Measurements from ENCODE around the gene CERS6.
A peak's percentile ranks its signal among the peaks of the same experiment; 100 is the strongest.

The CERS6 gene

GRCh38 chr2:168566974-168567665, 111.0 kb downstream of the CERS6 start:
- no peak for DNase-seq (ENCODE audit: low read depth in 2 of 2)

GRCh38 chr2:168567836-168568235, 111.8 kb downstream of the CERS6 start:
- no peak for DNase-seq (ENCODE audit: low read depth in 2 of 2)

- no peak for DNase-seq (ENCODE audit: low read depth in 2 of 2)
Measured at GRCh38 chr2:168568476-168569267, 112.6 kb downstream of the CERS6 start.

DNA sequence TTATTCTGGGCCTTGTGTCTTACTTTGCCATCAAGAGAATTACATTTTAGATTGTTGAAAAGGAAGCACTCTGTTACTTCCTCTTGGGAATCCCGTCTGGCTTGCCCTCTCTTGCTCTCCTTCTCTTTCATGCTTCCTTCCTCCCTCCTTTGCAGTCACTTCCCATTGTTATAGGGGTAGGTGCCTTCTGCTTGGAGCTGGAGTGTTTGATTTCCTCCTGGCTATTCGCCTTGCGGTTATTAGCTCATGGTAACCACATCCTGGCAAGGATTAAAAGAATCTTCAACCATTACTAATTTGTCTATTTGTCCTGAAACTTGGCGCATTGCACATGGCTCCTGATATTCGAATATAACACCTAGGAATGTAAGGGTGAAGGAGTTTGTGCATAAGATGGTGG, 115.0 kb downstream of the CERS6 start:
- DNase-seq (ENCODE audit: low read depth in 2 of 2): no peak

GRCh38 chr2:168573128-168573903, 117.2 kb downstream of the CERS6 start:
- DNase-seq (ENCODE audit: low read depth in 2 of 2): peak; percentile 32 to 39

DNA sequence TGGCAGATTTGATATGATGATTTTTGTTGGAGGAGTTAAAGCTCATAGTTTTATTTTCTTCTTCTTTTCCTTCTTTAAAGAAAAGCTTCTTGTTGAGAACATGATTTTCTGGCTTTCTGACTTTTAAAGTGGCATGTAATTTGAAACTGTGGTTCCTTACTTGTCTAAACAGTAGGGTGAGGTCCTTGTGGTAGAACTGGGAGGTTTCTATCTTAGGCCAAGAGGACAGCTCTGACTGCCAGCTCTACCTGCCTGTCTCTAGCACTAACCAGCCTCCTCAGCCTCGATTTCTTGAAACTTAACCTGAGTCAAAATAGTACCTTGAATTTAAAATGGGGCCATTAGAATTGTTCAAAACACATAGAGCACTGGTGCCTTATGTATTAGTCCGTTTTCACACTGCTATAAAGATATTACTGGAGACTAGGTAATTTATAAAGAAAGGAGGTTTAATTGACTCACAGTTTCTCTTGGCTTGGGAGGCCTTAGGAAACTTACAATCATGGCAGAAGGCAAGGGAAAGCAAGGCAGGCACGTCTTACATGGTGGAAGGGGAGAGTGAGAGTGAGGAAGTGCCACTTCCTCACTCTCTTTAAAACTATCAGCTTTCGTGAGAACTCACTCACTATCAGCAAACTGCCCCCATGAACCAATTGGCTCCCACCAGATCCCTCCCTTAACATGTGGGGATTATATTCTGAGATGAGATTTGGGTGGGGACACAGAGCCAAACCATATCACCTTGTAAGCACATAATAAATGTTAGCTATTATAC, 119.0 kb downstream of the CERS6 start:
- no peak for DNase-seq (ENCODE audit: low read depth in 2 of 2)

DNA sequence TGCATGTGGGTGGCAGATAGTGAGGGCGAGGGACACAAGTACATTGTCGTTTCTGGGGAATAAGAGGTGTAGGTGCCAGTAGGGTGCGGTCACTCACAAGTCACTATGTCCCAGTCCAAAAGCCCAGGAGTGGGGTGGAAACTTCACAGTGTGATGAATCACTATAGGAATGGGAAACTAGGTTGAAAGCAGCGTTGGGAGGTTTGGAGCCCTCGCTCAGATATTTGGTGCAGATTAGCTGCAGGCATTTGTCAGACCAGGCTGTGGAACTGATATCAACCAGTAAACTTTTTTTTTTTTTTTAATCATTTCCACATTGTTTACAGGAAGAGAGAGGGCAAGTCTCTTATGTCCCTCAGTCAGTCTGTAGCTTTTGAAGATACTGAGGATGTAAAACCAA, 121.8 kb downstream of the CERS6 start:
- DNase-seq (ENCODE audit: low read depth in 2 of 2): no peak

GRCh38 chr2:168583064-168583709, 127.1 kb downstream of the CERS6 start:
- no peak for DNase-seq (ENCODE audit: low read depth in 2 of 2)

- DNase-seq (ENCODE audit: low read depth in 2 of 2): peak; percentile 21 to 29
Measured at GRCh38 chr2:168583710-168584521, 127.8 kb downstream of the CERS6 start.

- DNase-seq (ENCODE audit: low read depth in 2 of 2): no peak
Measured at GRCh38 chr2:168584911-168585310, 128.8 kb downstream of the CERS6 start.

DNA sequence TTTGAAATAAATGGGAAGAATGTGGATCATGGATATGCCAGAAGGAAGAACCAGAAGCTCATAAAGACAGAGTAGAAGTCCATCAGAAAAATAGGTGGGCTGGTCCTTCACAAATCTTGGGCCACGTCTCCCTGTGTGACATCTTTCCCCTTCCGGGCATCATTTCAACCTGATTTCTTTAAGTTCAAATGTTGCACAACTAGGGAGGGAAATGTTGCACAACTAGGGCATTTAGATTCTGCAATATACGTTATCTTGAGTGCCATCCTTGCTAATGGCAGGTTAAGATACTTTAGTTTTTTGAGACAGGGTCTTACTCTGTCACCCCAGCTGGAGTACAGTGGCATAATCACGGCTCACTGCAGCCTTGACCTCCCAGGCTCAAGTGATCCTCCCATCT, 129.6 kb downstream of the CERS6 start:
- no peak for DNase-seq (ENCODE audit: low read depth in 2 of 2)

DNA sequence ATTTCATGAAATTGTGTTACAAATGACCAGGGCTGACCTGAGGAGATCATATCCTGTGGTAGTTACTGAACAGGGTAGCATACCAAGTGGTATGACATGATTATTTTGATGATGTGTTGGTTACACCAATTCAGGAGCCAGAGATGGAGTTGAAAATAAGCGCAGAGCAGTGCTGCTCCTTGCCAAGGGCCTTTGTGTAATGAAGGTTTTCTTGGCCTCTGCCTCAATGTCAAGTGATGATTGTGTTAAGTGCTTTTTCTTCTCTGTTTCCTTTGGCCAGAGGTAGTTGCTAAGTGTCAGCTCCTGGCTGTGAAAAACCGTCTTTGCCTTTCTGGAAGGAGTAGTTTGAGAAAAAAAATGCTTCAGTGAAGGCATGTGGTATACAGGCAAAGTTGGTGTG, 131.2 kb downstream of the CERS6 start:
- DNase-seq (ENCODE audit: low read depth in 2 of 2): no peak

GRCh38 chr2:168589236-168590211, 133.5 kb downstream of the CERS6 start:
- DNase-seq (ENCODE audit: low read depth in 2 of 2): no peak

GRCh38 chr2:168592181-168592831, 136.2 kb downstream of the CERS6 start:
- no peak for DNase-seq (ENCODE audit: low read depth in 2 of 2)

DNA sequence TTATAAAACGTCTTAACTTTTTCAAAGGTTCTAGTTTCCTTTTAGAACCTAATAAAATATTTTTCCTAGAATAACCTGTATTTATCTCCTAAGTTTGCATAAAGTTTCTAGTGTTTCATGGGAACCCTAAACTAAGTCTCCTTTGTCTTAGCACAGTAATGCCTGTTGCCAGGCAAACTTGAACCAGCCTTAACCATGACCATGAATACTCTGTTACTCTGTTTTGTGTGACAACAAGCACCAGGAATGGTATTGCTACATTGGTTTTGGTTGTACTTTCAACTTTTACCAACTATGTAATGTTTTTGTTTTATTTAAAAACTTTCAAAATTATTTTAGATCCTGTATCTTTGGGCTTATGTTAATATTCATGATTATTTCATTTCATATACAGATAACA, 137.6 kb downstream of the CERS6 start:
- no peak for DNase-seq (ENCODE audit: low read depth in 2 of 2)

- no peak for DNase-seq (ENCODE audit: low read depth in 2 of 2)
Measured at GRCh38 chr2:168594778-168595177, 138.7 kb downstream of the CERS6 start.

- DNase-seq (ENCODE audit: low read depth in 2 of 2): no peak
Measured at GRCh38 chr2:168596881-168597655, 141.0 kb downstream of the CERS6 start.

DNA sequence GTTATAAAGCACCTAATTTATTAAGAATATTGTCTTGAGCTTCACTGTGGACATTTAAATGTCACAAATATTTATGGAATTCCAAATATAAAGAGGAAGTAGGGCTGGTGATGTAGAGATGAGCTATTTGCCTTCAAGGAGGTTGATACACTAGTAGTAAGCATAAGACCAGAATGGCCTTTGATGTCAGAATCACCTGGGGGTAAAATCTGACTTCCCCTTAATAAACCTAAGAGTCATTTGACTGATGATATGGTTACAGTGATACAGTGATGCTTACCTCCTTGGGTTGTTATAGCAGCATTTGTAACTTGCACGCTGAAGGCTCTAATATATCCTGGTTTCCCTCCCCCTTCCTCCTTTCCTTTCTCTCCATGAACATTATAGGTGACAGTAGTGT, 143.7 kb downstream of the CERS6 start:
- DNase-seq (ENCODE audit: low read depth in 2 of 2): no peak
